ENCODE data around the gene PLXDC2.

DNA sequence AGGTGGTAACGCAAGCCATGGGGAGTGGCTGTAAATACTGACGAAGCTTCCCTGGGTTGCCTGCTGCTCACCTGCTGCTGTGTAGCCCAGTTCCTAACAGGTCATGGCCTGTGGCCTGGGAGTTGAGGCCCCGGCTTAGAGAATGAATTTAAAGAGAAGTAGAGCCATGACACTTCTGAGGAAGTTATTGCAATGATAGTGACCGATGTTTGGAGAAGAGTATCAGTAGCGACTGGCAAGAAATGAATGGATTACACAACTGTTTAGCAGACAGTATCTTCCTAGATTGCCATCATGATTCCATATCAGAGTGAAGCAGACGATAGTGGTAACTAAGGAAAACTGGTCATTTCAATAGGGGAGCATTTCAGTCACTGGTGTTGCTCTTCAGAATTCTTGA, 249.6 kb downstream of the PLXDC2 start:
- TF ChIP-seq, protein P1, sequence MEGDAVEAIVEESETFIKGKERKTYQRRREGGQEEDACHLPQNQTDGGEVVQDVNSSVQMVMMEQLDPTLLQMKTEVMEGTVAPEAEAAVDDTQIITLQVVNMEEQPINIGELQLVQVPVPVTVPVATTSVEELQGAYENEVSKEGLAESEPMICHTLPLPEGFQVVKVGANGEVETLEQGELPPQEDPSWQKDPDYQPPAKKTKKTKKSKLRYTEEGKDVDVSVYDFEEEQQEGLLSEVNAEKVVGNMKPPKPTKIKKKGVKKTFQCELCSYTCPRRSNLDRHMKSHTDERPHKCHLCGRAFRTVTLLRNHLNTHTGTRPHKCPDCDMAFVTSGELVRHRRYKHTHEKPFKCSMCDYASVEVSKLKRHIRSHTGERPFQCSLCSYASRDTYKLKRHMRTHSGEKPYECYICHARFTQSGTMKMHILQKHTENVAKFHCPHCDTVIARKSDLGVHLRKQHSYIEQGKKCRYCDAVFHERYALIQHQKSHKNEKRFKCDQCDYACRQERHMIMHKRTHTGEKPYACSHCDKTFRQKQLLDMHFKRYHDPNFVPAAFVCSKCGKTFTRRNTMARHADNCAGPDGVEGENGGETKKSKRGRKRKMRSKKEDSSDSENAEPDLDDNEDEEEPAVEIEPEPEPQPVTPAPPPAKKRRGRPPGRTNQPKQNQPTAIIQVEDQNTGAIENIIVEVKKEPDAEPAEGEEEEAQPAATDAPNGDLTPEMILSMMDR (IDR thresholded peaks at IDR 0.05; ENCODE audit: low read depth, low read length, poor library complexity, severe bottlenecking), result no peak
- TF ChIP-seq EZH2phosphoT487 (IDR thresholded peaks at IDR 0.05; ENCODE audit: borderline replicate concordance, low read length), result no peak
